Measurements from ENCODE around the gene SPATA1. TPM values are rescaled to one million over a fixed set of nuclear protein-coding genes. Genes with fewer than 3 reads are reported as not detected.

SPATA1 gene
- polyA plus RNA-seq, 1 of the 3 experiments (the other 2 are of a cell fraction): 1.2 TPM

DNA sequence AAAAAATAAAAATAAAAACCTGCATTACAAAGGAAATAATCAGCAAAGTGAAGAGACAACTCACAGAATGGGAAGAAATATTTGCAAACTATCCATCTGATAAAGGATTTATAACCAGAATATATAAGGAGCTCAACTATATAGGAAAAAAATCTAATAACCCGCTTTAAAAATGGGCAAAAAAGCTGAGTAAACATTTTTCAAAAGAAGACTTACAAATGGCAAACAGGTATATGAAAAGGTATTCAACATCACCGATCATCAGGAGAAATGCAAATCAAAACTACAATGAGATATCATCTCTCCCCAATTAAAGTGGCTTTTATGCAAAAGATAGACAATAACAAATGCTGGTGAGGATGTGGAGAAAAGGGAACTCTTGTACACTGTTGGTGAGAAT, 4.0 kb downstream of the SPATA1 start:
- Histone ChIP-seq H3K9me3 (0 out of 2 replicates have a peak, but pooled peaks cover 8% of the 10 kb centered on the region), H3K4me3 (ENCODE audit: low read depth in 2 of 2, low read length in 1 of 2) (no peak overlapping the region), H3K27ac (ENCODE audit: low read depth in 2 of 2, low read length in 1 of 2) (no peak overlapping the region), H3K4me1 (ENCODE audit: control insufficient read depth in 1 of 2, insufficient read depth in 2 of 2, low read depth in 1 of 2, low read length in 1 of 2) (no peaks in the 10 kb centered on the region; a peak in 2 of 4 replicates), H2AFZ (ENCODE audit: low read depth) (no peak overlapping the region), H3K27me3 (ENCODE audit: insufficient read depth) (no peaks in the 10 kb centered on the region), H3K9ac (no peak overlapping the region), H3K36me3 (replicated peaks in 1 of 2; ENCODE audit: control insufficient read depth in 1 of 2, insufficient read depth in 2 of 2, low read length in 1 of 2) (peaks cover 0 to 6% of the 10 kb centered on the region in 2 experiments), H3F3A (replicated peaks; ENCODE audit: insufficient read depth) (peaks cover 7% of the 10 kb centered on the region), H3K79me2 (ENCODE audit: insufficient read depth) (peaks cover 20% of the 10 kb centered on the region), H3K4me2 (no peak overlapping the region), H4K20me1 (ENCODE audit: insufficient read depth) (0 out of 2 replicates have a peak, but pooled peaks cover under 1% of the 10 kb centered on the region), H3K9me2 (no peaks in the 10 kb centered on the region)
- no peak for DNase-seq
- CTCF ChIA-PET: no interaction called here
- POLR2A ChIA-PET: no interaction called here
- no peak for TF ChIP-seq ZBTB33 (IDR thresholded peaks at IDR 0.05; ENCODE audit: borderline replicate concordance, low read depth)
- TF ChIP-seq, protein P1, sequence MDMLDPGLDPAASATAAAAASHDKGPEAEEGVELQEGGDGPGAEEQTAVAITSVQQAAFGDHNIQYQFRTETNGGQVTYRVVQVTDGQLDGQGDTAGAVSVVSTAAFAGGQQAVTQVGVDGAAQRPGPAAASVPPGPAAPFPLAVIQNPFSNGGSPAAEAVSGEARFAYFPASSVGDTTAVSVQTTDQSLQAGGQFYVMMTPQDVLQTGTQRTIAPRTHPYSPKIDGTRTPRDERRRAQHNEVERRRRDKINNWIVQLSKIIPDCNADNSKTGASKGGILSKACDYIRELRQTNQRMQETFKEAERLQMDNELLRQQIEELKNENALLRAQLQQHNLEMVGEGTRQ (IDR thresholded peaks at IDR 0.05; ENCODE audit: borderline replicate concordance, low read depth, low read length): no peak
- no peak for TF ChIP-seq SMC3 (IDR thresholded peaks at IDR 0.05; ENCODE audit: low read depth, low read length)
- no peak for TF ChIP-seq TEAD4 (IDR thresholded peaks at IDR 0.05; ENCODE audit: borderline replicate concordance, insufficient read depth)
- TF ChIP-seq NFIC (IDR thresholded peaks at IDR 0.05; ENCODE audit: borderline replicate concordance): no peak
- TF ChIP-seq CHD2 (IDR thresholded peaks at IDR 0.05; ENCODE audit: low read length, partially characterized antibody): no peak
- no peak for TF ChIP-seq FOSL2 (IDR thresholded peaks at IDR 0.05; ENCODE audit: borderline replicate concordance, low read depth)
- no peak for TF ChIP-seq ELF1 (IDR thresholded peaks at IDR 0.05)
- no peak for TF ChIP-seq RXRA (IDR thresholded peaks at IDR 0.05; ENCODE audit: borderline replicate concordance, low read depth)
- TF ChIP-seq TAF1 (IDR thresholded peaks at IDR 0.05; ENCODE audit: borderline replicate concordance, low read depth, low read length): no peak
- no peak for TF ChIP-seq RCOR1 (IDR thresholded peaks at IDR 0.05; ENCODE audit: low read length)
- no peak for TF ChIP-seq MEF2A (IDR thresholded peaks at IDR 0.05; ENCODE audit: borderline replicate concordance, low read depth)
- no peak for TF ChIP-seq FOXM1 (IDR thresholded peaks at IDR 0.05; ENCODE audit: low read depth)
- WGBS (ENCODE audit: low lambda C conversion rate): 55% methylated on average over 2 of the region's 2 CpGs

DNA sequence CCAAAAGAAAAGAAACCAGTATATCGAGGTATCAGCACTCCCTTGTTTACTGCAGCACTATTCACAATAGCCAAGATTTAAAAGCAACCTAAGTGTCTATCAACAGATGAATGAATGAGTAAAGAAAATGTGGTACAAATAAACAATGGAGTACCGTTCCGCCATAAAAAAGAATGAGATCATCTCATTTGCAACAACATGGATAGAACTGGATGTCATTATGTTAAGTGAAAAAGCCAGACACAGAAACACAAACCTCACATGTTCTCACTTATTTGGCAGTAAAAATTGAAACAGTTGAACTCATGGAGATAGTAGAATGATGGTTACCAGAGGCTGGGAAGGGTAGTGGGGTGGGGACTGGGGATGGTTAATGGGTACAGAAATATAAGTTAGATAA, 4.5 kb downstream of the SPATA1 start:
- Histone ChIP-seq H3K9ac (no peak overlapping the region), H3K27ac (ENCODE audit: low read depth in 2 of 2, low read length in 1 of 2) (no peak overlapping the region), H4K20me1 (ENCODE audit: insufficient read depth) (no peaks in the 10 kb centered on the region), H3K79me2 (ENCODE audit: insufficient read depth) (peaks cover 15% of the 10 kb centered on the region), H3K4me2 (no peak overlapping the region), H2AFZ (ENCODE audit: low read depth) (no peak overlapping the region), H3K4me3 (ENCODE audit: low read depth in 2 of 2, low read length in 1 of 2) (no peak overlapping the region), H3K9me2 (no peaks in the 10 kb centered on the region), H3K9me3 (0 out of 2 replicates have a peak, but pooled peaks cover 8% of the 10 kb centered on the region), H3F3A (replicated peaks; ENCODE audit: insufficient read depth) (peaks cover 7% of the 10 kb centered on the region), H3K4me1 (ENCODE audit: control insufficient read depth in 1 of 2, insufficient read depth in 2 of 2, low read depth in 1 of 2, low read length in 1 of 2) (no peaks in the 10 kb centered on the region; a peak in 2 of 4 replicates), H3K36me3 (replicated peaks in 1 of 2; ENCODE audit: control insufficient read depth in 1 of 2, insufficient read depth in 2 of 2, low read length in 1 of 2) (peaks cover 0 to 6% of the 10 kb centered on the region in 2 experiments), H3K27me3 (ENCODE audit: insufficient read depth) (no peaks in the 10 kb centered on the region)
- ChIA-PET CTCF (no interaction called here), POLR2A (no interaction called here)
- no peak for DNase-seq
- 90% methylated on average over 3 of the region's 3 CpGs for WGBS (ENCODE audit: low lambda C conversion rate)
- TF ChIP-seq EZH2phosphoT487 (IDR thresholded peaks at IDR 0.05; ENCODE audit: borderline replicate concordance, low read depth) (no peak), TEAD4 (IDR thresholded peaks at IDR 0.05; ENCODE audit: borderline replicate concordance, insufficient read depth) (no peak), MAX (IDR thresholded peaks at IDR 0.05; ENCODE audit: low read depth) (no peak), RXRA (IDR thresholded peaks at IDR 0.05; ENCODE audit: borderline replicate concordance, low read depth) (no peak), POLR2AphosphoS5 (IDR thresholded peaks at IDR 0.05; ENCODE audit: low read depth, low read length) (no peak), SIN3A (IDR thresholded peaks at IDR 0.05; ENCODE audit: borderline replicate concordance, low read depth, low read length) (no peak), RAD21 (IDR thresholded peaks at IDR 0.05; ENCODE audit: low read length) (no peak), SMC3 (IDR thresholded peaks at IDR 0.05; ENCODE audit: low read depth, low read length) (no peak), YY1 (IDR thresholded peaks at IDR 0.05; ENCODE audit: low read depth) (no peak), JUND (IDR thresholded peaks at IDR 0.05) (no peak), GABPA (IDR thresholded peaks at IDR 0.05; ENCODE audit: low read depth) (no peak), TAF1 (IDR thresholded peaks at IDR 0.05; ENCODE audit: borderline replicate concordance, low read depth, low read length) (no peak), NFIC (IDR thresholded peaks at IDR 0.05; ENCODE audit: borderline replicate concordance) (no peak), TCF12 (IDR thresholded peaks at IDR 0.05) (no peak), MEF2A (IDR thresholded peaks at IDR 0.05; ENCODE audit: borderline replicate concordance, low read depth) (no peak)
- TF ChIP-seq, protein P1 (IDR thresholded peaks at IDR 0.05; ENCODE audit: borderline replicate concordance, low read depth, low read length): no peak
- TF ChIP-seq, protein P2, sequence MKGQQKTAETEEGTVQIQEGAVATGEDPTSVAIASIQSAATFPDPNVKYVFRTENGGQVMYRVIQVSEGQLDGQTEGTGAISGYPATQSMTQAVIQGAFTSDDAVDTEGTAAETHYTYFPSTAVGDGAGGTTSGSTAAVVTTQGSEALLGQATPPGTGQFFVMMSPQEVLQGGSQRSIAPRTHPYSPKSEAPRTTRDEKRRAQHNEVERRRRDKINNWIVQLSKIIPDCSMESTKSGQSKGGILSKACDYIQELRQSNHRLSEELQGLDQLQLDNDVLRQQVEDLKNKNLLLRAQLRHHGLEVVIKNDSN (IDR thresholded peaks at IDR 0.05; ENCODE audit: borderline replicate concordance, low read depth): no peak
